Measurements from ENCODE around the gene PLCB4.
"Not testable (repeated sequence)": the region's sequence is repeated elsewhere in the genome, so short reads cannot be mapped to it uniquely, and the experiment has no call there.

PLCB4 gene

DNA sequence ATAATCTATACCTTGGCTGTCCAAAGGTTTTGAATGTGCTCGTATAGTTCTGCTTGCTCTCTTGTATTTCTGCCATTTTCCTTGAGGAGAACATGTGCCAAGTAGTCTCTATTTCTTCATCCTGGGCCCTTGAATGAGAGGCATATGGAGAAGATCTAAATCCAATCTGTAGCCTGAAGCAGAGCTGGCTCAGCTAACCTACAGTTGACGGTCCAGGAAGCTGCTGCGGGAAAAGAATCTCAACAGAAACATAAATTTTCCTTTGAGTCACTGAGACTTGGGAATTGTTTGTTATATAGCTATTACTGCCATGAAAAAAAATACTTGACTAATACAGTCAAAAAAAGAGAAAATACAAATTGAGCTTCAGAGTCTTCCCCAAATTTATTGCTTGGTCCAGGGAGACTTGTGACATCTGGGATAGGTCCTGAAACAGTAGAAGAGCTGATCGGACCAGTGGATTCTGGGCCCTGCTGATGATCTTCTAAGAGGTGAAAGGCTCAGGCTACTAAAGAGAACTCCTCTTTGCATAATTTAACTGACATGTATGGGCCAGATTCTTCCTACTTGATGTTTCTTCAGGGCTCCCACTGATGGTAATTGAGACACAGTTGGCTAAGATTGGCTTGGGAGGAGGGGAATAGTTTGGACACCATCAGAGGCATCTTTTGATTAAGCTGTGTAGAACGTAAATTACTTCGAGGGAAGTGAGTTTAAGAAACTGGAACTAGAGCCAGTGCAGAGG is 29.9 kb upstream of the PLCB4 start:
- peak in 1 of 2 experiments; percentile 24 for DNase-seq (ENCODE audit: low read depth in 1 of 2, low spot score in 1 of 2)
- no peak for TF ChIP-seq JUND (IDR thresholded peaks at IDR 0.05; ENCODE audit: low read depth)
- in situ Hi-C loops (cut with HindIII; ENCODE audit: low pct_unique_long_range_greater_than_20kb, low sequenced_read_pairs): no loop called here

DNA sequence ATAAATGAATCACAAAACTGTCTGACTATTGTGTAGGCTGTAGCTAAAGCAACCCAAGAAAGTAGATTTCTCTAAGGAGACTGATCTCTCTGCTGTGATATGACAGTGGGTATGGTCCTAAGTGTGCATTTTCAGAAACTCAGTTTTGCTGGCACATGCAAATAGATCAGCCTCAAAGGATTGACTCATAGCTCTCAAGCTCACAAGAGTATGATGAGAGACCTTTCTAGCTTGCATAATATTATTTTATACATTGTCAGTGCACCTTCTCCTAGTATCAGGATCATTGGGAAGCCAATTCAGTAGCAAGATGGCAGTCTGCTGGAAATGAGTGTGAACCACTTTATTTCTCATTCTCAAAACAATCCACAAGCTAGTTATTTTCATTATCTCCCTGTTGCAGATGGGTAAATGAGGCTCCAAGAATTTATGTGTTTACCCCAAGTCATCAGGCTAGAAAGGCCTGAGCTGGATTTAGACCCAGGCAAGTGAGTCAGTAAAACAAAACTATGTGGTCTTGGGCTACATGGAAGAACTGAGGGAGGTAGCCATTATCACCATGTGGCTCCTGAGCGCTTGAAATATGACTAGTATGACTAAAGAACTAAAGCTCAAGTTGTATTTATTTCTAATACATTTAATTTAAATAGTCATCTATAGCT is 27.9 kb upstream of the PLCB4 start:
- no peak for TF ChIP-seq JUND (IDR thresholded peaks at IDR 0.05; ENCODE audit: low read depth)
- in situ Hi-C loops (cut with HindIII; ENCODE audit: low pct_unique_long_range_greater_than_20kb, low sequenced_read_pairs): no loop called here
- no peak for DNase-seq (ENCODE audit: low read depth in 1 of 2, low spot score in 1 of 2)

DNA sequence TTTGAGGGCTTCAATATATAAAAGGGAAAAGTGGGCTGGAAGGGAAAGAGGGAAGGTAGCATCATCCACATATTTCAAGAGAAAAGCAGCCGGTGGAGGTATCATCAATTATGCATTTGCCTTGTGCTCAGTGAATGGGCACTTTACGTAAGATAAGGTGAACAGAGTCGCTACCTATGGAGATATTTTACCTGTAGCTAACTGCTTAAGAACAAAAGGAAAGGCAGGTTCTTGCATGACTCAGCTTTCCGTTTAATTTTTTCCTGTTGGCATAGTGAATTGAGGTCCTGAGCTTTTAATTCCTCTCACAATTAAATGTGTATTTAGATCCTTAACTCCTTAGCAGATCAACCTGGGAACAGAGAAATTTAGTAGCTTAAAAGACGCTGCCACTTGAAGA is 25.5 kb upstream of the PLCB4 start:
- DNase-seq (ENCODE audit: low read depth in 1 of 2, low spot score in 1 of 2): no peak
- in situ Hi-C loops (cut with HindIII; ENCODE audit: low pct_unique_long_range_greater_than_20kb, low sequenced_read_pairs): no loop called here
- no peak for TF ChIP-seq JUND (IDR thresholded peaks at IDR 0.05; ENCODE audit: low read depth)

DNA sequence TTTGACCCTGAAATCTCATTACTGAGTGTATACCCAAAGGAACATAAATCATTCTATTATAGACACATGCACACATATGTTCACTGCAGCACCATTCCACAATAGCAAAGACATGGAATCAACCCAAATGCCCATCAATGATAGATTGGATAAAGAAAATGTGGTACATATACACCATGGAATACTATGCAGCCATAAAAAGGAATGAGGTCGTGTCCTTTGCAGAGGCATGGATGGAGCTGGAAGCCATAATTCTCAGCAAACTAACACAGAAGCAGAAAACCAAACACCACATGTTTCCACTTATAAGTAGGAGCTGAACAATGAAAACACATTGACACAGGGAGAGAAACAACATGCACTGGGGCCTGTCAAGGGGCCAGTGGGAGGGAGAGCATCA is 21.0 kb upstream of the PLCB4 start:
- in situ Hi-C loops (cut with HindIII; ENCODE audit: low pct_unique_long_range_greater_than_20kb, low sequenced_read_pairs): not testable (repeated sequence)

DNA sequence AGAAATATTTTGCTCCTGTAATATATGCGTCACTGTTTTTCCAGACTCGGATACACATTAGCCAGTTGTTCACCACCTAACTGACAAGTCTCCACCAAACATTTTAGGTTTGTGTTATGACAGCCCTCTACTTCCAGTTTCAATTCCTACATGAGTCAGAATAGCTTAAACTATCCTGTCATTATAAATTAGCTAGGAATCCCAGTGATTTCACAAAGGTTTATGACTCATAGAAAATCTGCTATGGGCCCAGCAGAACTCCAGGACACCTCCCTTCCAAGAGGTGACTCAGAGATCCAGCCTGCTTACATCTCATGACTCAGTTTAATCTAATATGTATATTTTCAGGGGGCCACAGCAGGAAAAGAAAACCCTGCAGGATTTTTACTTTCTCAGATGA is 17.4 kb upstream of the PLCB4 start:
- no peak for TF ChIP-seq JUND (IDR thresholded peaks at IDR 0.05; ENCODE audit: low read depth)
- no peak for DNase-seq (ENCODE audit: low read depth in 1 of 2, low spot score in 1 of 2)
- in situ Hi-C loops (cut with HindIII; ENCODE audit: low pct_unique_long_range_greater_than_20kb, low sequenced_read_pairs): no loop called here

More for the DNA sequence above, 21.0 kb upstream of the PLCB4 start:
- DNase-seq (ENCODE audit: low read depth in 1 of 2, low spot score in 1 of 2): not testable (repeated sequence)

DNA sequence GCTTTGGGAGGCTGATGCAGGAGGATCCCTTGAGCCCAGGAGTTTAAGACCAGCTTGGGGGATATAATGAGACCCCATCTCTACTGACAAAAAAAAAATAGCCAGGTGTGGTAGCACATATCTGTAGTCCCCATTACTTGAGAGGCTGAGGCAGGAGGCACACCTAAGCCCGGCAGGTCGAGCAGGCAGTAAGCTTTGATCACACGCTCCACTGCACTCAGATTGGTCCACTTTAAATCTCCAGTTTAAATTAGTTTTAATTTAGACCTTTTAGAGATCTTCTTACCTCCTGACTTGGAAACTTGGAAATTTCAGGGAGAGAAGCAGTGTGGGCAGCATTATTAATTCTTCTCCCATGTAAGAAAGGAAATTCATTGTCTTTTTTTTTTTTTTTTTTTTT is 16.8 kb upstream of the PLCB4 start:
- in situ Hi-C loops (cut with HindIII; ENCODE audit: low pct_unique_long_range_greater_than_20kb, low sequenced_read_pairs): no loop called here
- DNase-seq (ENCODE audit: low read depth in 1 of 2, low spot score in 1 of 2): no peak
- TF ChIP-seq JUND (IDR thresholded peaks at IDR 0.05; ENCODE audit: low read depth): no peak

DNA sequence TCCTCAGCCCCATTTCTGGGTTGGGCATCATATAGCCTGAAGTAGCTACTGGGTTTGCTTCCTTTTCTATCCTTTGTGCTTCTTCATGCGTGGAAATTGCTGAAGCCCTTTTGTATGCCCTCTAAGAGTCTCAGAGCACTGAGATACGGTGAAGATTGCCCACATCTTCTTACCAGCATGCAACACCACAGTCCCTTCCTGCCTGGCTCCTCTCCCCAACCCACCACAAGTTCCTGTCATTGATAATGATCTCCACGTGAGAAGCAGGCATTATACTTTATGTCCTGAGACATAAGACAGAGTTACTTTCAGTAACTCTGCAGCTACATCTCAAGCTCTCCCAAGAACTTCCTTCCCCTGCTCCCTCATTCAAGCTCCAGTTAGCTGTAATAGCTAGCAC is 15.8 kb upstream of the PLCB4 start:
- in situ Hi-C loops (cut with HindIII; ENCODE audit: low pct_unique_long_range_greater_than_20kb, low sequenced_read_pairs): no loop called here
- TF ChIP-seq JUND (IDR thresholded peaks at IDR 0.05; ENCODE audit: low read depth): no peak

DNA sequence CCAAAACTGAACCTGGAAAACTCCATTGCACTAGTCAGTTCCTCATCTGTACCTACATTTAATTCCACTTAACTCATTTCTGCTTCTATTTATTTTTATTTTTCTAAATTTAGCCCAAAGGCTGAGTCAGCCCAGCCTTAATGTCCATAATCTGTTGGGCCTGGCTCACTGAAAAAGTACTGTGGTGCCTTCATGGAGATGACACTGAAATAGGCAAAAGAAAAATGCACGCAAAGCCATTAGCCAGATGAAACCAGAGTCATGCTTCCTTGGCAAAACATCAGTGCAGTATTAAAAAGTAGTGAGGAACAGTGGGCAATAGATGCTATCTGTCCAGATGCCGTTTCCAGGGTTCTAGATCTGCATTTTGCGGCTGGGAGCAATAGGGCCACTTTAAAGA is 14.7 kb upstream of the PLCB4 start:
- no peak for DNase-seq (ENCODE audit: low read depth in 1 of 2, low spot score in 1 of 2)
- TF ChIP-seq JUND (IDR thresholded peaks at IDR 0.05; ENCODE audit: low read depth): no peak
- in situ Hi-C loops (cut with HindIII; ENCODE audit: low pct_unique_long_range_greater_than_20kb, low sequenced_read_pairs): no loop called here

More for the DNA sequence above, 15.8 kb upstream of the PLCB4 start:
- no peak for DNase-seq (ENCODE audit: low read depth in 1 of 2, low spot score in 1 of 2)

DNA sequence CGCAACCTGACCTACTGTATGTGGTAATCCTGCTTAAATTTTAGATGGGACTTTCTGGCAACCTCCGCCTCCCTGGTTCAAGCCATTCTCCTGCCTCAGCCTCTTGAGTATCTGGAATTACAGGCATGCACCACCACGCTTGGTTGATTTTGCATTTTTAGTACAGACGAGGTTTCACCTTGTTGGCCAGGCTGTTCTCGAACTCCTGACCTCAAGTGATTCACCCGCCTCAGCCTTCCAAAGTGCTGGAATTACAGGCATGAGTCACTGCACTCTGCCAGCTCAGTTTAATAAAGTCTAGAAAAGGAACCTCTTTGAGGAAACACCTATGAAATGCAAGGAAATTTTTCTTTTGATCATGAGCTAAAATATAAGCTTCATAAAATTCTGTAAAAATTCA is 9.0 kb upstream of the PLCB4 start:
- no peak for TF ChIP-seq JUND (IDR thresholded peaks at IDR 0.05; ENCODE audit: low read depth)
- in situ Hi-C loops (cut with HindIII; ENCODE audit: low pct_unique_long_range_greater_than_20kb, low sequenced_read_pairs): no loop called here

DNA sequence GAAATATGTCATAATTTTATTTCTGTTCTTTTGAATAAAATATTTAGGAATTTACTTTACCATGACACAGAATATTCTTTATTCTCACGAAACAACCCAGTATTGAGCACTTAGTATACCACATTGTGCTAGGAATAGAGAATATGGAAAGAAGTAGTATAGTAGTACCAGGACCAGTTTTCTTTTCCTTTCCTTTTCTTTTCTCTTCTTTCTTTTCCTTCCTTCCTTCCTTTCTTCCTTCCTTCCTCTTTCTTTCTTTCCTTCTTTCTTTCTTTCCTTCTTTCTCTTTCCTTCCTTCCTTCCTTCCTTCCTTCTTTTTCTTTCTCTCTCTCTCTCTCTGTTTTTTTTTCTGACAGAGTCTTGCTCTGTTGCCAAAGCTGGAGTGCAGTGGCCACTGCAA is 7.5 kb upstream of the PLCB4 start:
- in situ Hi-C loops (cut with HindIII; ENCODE audit: low pct_unique_long_range_greater_than_20kb, low sequenced_read_pairs): no loop called here
- TF ChIP-seq JUND (IDR thresholded peaks at IDR 0.05; ENCODE audit: low read depth): no peak
- DNase-seq (ENCODE audit: low read depth in 1 of 2, low spot score in 1 of 2): no peak

More for the DNA sequence above, 9.0 kb upstream of the PLCB4 start:
- no peak for DNase-seq (ENCODE audit: low read depth in 1 of 2, low spot score in 1 of 2)

DNA sequence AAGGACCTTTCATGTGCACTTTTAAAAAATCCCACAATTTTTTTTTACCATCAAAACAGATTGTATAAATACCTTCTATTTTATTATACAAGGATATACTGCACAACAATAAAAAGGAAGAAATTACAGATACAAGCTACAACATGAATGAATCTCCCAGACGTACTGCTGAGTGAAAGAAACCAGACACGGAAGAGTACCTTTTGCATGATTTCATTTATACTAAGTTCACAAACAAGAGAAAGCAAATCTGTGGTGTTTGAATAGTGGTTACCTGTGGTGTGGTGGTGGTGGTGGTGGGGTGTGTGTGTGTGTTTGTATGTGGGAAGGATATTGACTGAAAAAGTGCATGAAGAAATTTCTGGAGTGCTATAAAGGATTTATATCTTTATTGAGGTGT is 6.8 kb upstream of the PLCB4 start:
- no peak for DNase-seq (ENCODE audit: low read depth in 1 of 2, low spot score in 1 of 2)
- in situ Hi-C loops (cut with HindIII; ENCODE audit: low pct_unique_long_range_greater_than_20kb, low sequenced_read_pairs): no loop called here
- TF ChIP-seq JUND (IDR thresholded peaks at IDR 0.05; ENCODE audit: low read depth): no peak

DNA sequence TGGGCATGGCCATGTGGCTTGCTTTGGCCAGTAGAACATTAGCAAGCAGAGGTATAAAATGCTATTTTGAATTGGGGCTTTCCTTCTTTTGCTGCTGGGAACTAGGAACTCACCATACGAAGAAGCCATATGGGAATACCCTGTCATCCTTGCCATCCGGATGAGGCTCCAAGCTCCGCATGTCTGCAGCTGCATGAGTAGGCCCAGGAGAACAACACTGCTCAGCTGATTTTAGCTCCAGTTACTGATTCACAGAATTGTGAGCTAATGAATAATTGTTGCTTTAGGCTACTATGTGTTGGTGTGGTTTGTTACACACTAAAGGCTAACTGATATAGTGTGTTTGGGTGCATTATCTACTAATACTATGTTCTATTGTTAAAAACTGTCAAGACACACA is 2.7 kb upstream of the PLCB4 start:
- in situ Hi-C loops (cut with HindIII; ENCODE audit: low pct_unique_long_range_greater_than_20kb, low sequenced_read_pairs): no loop called here
- TF ChIP-seq JUND (IDR thresholded peaks at IDR 0.05; ENCODE audit: low read depth): no peak
- no peak for DNase-seq (ENCODE audit: low read depth in 1 of 2, low spot score in 1 of 2)

DNA sequence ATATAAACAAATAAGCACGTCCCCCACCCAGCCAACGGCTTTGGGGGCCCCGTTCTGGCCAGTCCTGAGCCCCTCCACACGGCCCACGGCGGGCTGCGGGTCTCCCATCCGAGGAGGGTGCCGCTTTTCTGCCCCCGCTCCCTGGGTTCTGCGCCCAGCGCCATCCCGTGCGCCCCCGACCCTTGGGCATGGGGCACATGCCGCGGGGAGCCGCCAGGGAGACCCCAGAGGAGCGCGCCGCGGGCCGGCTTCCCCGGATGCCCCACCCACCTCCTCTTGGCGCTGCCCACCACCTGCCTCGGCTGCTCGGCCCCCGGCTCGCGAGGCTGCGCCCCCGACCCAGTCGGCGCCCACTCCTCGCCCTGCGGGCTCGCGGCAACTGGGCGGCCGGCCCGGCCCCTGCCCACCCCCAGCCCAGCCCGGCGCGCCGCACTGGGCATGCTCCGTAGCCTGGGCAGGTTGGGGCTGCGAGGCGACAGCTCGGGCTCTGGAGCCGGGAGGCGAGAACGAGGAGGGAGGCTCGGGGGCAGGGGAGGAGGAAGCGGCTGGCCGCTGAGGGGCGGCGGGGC is 570 bp upstream of the PLCB4 start:
- TF ChIP-seq JUND (IDR thresholded peaks at IDR 0.05; ENCODE audit: low read depth): no peak
- peak; percentile 75 for DNase-seq (ENCODE audit: low read depth in 1 of 2, low spot score in 1 of 2)
- in situ Hi-C loops (cut with HindIII; ENCODE audit: low pct_unique_long_range_greater_than_20kb, low sequenced_read_pairs): no loop called here
